Measurements from ENCODE around the gene ADAP1.

GRCh38 chr7:898855-899681, 55.4 kb downstream of the ADAP1 start:
- TF ChIP-seq POLR2A (IDR thresholded peaks at IDR 0.05), result no peak
- TF ChIP-seq, protein P1, sequence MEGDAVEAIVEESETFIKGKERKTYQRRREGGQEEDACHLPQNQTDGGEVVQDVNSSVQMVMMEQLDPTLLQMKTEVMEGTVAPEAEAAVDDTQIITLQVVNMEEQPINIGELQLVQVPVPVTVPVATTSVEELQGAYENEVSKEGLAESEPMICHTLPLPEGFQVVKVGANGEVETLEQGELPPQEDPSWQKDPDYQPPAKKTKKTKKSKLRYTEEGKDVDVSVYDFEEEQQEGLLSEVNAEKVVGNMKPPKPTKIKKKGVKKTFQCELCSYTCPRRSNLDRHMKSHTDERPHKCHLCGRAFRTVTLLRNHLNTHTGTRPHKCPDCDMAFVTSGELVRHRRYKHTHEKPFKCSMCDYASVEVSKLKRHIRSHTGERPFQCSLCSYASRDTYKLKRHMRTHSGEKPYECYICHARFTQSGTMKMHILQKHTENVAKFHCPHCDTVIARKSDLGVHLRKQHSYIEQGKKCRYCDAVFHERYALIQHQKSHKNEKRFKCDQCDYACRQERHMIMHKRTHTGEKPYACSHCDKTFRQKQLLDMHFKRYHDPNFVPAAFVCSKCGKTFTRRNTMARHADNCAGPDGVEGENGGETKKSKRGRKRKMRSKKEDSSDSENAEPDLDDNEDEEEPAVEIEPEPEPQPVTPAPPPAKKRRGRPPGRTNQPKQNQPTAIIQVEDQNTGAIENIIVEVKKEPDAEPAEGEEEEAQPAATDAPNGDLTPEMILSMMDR (IDR thresholded peaks at IDR 0.05), result no peak

Measured in lower leg skin (tissue), 3 donors.